H1 (cell line): ENCODE data around the gene EEIG2. TPM values are rescaled to one million over a fixed set of nuclear protein-coding genes. Genes with fewer than 3 reads are reported as not detected.

Experiments used
- BACH1 ChIP-seq: IDR thresholded peaks from 2 replicates; pipeline ENCODE4 v1.6.1; 2012; ENCODE audit warnings: low read length, improper control_type of control experiment
- BCL11A ChIP-seq, 2 experiments: IDR thresholded peaks; one replicate each; pipeline ENCODE4 v1.6.1; 2011; ENCODE audit warnings: low read depth in 2 of 2, low read length in 2 of 2, mild to moderate bottlenecking in 2 of 2
- FOSL1 ChIP-seq: IDR thresholded peaks from 2 replicates; pipeline ENCODE4 v1.6.1; 2011; ENCODE audit warnings: mild to moderate bottlenecking, low read depth, low read length, moderate library complexity; ENCODE audit not compliant: insufficient read depth
- NRF1 ChIP-seq: IDR thresholded peaks from 2 replicates; pipeline ENCODE4 v1.6.1; 2011; ENCODE audit warnings: mild to moderate bottlenecking, low read depth, low read length, improper control_type of control experiment
- RFX5 ChIP-seq: IDR thresholded peaks from 2 replicates; pipeline ENCODE4 v1.6.1; 2011; ENCODE audit warnings: low read depth, low read length, improper control_type of control experiment, borderline replicate concordance
- RNF2 ChIP-seq: fragments of 200-900, 300-1000 bp; sonication (generic); IDR thresholded peaks from 2 replicates; pipeline ENCODE4 v1.7.1; 2016; ENCODE audit warnings: borderline replicate concordance, low read depth, mild to moderate bottlenecking, antibody characterized with exemption, low read length; ENCODE audit not compliant: poor library complexity, severe bottlenecking; ENCODE audit errors: missing control alignments
- SIN3A ChIP-seq, 2 experiments: IDR thresholded peaks in 1 of 2; conservative IDR thresholded peaks in 1 of 2; 2 replicates each; pipeline ENCODE4 v1.6.1; 2011 to 2012; ENCODE audit warnings: low read length in 2 of 2, improper control_type of control experiment in 1 of 2, low read depth in 1 of 2, mild to moderate bottlenecking in 1 of 2
- polyA plus RNA-seq, 7 experiments: library from polyadenylated mRNA; depleted of rRNA in 3 of 7; stranded (reverse) in 5 of 7; unstranded in 2 of 7; fragments of >200 nt in 5 of 7; fragments of 200-250 nt in 2 of 7; gene quantifications; 1 replicate in 5 of 7; 2 replicates in 1 of 7; 4 replicates in 1 of 7; pipeline versions ENCODE4 v1.2.1 to v1.2.3, GENCODE V29; 2011 to 2013; ENCODE audit warnings: missing spikeins in 2 of 7, mixed read lengths in 2 of 7
- total RNA-seq: library from RNA; stranded (reverse); fragmentation: NEBNext Ultra II Directional; extraction: Animal tissue kit (Norgen Biotek cat#: 25700); gene quantifications from 2 replicates; pipeline ENCODE4 v1.2.1, GENCODE V29; 2021

Gene EEIG2
- total and polyA plus RNA-seq, 2 of the 8 experiments (the other 6 are each of a cell fraction or from before 2014, with no cell fraction given): 6.1 to 20.1 TPM

- TF ChIP-seq RFX5 (no peak), FOSL1 (no peak), BCL11A (IDR thresholded peaks at IDR 0.05; ENCODE audit: low read depth in 2 of 2, low read length in 2 of 2) (no peak), RNF2 (no peak), BACH1 (no peak), SIN3A (conservative IDR thresholded peaks at IDR 0.05 in 1 of 2, IDR thresholded peaks at IDR 0.05 in 1 of 2; ENCODE audit: low read depth in 1 of 2, low read length in 2 of 2) (no peak), NRF1 (no peak)
These were observed 8.6 kb upstream of the EEIG2 start (continued) for GRCh38 chr1:108551137-108551862.
